Cardiac muscle cell (in vitro differentiated cells and primary cell): ENCODE data around the gene RSPO3. TPM values are rescaled to one million over a fixed set of nuclear protein-coding genes. Genes with fewer than 3 reads are reported as not detected.

Experiments
- DNase-seq, 2 donors: peaks; one replicate each; pipeline versions ENCODE4 v3.0.0 to v3.0.0-alpha.2; 2010 to 2017; ENCODE audit warnings: low read depth in 1 of 2, low spot score in 1 of 2
- H3K27ac ChIP-seq: fragments of 200-600 bp; sonication (generic); 2 replicates; pipeline ENCODE4 v1.5.1; 2016
- H3K27me3 ChIP-seq: fragments of 200-600 bp; sonication (generic); 2 replicates; pipeline ENCODE4 v1.6.0; 2016; ENCODE audit warnings: control low read depth
- H3K36me3 ChIP-seq: fragments of 200-600 bp; sonication (generic); 2 replicates; pipeline ENCODE4 v1.5.1; 2016; ENCODE audit warnings: control low read depth
- H3K4me1 ChIP-seq: fragments of 200-600 bp; sonication (generic); 2 replicates; pipeline ENCODE4 v1.8.1; 2017; ENCODE audit warnings: low read depth, mild to moderate bottlenecking, mixed run types
- H3K4me3 ChIP-seq: fragments of 200-600 bp; sonication (generic); 2 replicates; pipeline ENCODE4 v1.5.1; 2016; ENCODE audit warnings: mild to moderate bottlenecking
- H3K9me3 ChIP-seq: fragments of 200-600 bp; sonication (generic); 2 replicates; pipeline ENCODE4 v1.5.1; 2017; ENCODE audit warnings: low read depth, mild to moderate bottlenecking, control low read depth
- polyA plus RNA-seq: library from polyadenylated mRNA; unstranded; fragments of >200 nt; fragmentation: Nextera tagmentation; extraction: Ambion mirVana; gene quantifications from 2 replicates; pipeline ENCODE4 v1.2.1, GENCODE V29; 2016
- total RNA-seq: library from RNA; depleted of rRNA; stranded (reverse); fragments of >200 nt; gene quantifications from 2 replicates; pipeline ENCODE4 v1.2.3, GENCODE V29; 2016
- TF ChIP-seq, protein P1 (sequence below): IDR thresholded peaks from 2 replicates; pipeline ENCODE4 v1.5.1; 2012; ENCODE audit warnings: low read depth, mild to moderate bottlenecking, low read length

The RSPO3 gene
- total and polyA plus RNA-seq, 2 experiments from 2014 or later, result 88.0 to 170 TPM

DNA sequence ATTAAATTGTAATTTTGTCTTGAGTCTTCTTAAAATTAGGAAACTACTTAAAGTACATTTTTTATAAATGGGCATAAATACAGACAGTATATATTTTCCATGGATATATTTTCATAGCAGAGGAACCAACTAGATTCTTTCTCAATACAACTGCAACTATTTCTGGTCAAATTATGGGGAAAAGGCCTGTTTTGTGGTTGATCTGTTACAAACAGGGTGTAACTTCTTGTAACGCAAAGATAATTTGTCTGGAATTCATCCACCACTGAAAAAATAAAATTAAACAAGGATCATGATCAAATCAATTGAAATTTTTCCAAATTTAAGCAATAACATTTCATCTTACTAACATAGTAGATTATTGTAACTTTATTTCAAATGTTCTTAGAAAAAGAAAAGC, 81.0 kb downstream of the RSPO3 start:
- no peak for DNase-seq
- TF ChIP-seq, protein P1, sequence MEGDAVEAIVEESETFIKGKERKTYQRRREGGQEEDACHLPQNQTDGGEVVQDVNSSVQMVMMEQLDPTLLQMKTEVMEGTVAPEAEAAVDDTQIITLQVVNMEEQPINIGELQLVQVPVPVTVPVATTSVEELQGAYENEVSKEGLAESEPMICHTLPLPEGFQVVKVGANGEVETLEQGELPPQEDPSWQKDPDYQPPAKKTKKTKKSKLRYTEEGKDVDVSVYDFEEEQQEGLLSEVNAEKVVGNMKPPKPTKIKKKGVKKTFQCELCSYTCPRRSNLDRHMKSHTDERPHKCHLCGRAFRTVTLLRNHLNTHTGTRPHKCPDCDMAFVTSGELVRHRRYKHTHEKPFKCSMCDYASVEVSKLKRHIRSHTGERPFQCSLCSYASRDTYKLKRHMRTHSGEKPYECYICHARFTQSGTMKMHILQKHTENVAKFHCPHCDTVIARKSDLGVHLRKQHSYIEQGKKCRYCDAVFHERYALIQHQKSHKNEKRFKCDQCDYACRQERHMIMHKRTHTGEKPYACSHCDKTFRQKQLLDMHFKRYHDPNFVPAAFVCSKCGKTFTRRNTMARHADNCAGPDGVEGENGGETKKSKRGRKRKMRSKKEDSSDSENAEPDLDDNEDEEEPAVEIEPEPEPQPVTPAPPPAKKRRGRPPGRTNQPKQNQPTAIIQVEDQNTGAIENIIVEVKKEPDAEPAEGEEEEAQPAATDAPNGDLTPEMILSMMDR, result no peak
- Histone ChIP-seq H3K36me3 (peaks cover 11% of the 10 kb centered on the region), H3K4me1 (peaks cover 1% of the 10 kb centered on the region), H3K9me3 (no peaks in the 10 kb centered on the region), H3K27me3 (no peaks in the 10 kb centered on the region), H3K27ac (no peak overlapping the region), H3K4me3 (no peak overlapping the region)

DNA sequence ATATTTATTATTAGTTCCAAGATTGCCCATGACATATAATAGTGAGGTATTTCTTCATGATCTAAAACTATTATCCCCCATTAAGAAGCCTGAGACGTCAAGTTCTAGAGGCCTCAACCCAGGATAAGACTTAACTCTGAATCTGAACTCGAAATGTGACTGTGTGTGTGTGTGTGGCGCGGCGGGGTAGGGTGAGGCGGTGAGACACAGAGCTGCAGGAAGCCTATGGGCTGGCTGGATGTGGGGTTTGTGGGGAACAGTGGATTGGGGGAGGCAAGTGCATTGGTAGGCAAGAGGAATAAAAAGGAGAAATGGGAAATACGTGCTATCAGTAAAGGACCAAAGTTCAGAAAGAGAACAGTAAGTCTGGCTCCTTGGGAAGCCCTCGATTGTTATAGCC, 81.6 kb downstream of the RSPO3 start:
- no peak for DNase-seq
- H3K4me3 ChIP-seq, result no peak overlapping the region
- H3K27ac ChIP-seq, result peak overlapping the region; percentile 11

DNA sequence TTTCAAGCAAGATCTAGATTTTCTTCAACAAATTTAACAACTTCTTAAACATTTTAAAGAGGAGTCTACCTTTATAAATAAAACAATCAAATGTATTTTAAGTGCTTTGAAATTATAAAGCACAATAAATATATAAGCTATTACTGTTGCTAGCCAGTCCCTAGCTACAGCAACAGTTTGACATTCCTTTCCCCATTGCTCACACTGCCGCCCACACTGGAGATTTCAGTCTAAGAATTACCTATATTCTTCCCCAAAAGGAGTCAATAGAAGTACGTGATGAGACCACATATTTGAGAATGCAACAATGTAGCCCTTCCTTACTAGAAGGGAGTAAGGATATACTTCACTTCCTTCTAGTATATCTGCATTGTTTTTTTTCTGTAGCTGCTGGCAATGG, 82.8 kb downstream of the RSPO3 start:
- Histone ChIP-seq H3K27me3 (no peaks in the 10 kb centered on the region), H3K9me3 (no peaks in the 10 kb centered on the region), H3K36me3 (peaks cover 11% of the 10 kb centered on the region), H3K4me3 (no peak overlapping the region), H3K27ac (no peak overlapping the region), H3K4me1 (peaks cover 5% of the 10 kb centered on the region)
- peak in 1 of 2 donors; percentile 54 for DNase-seq
- TF ChIP-seq, protein P1, result no peak

More for the DNA sequence above, 81.6 kb downstream of the RSPO3 start:
- Histone ChIP-seq H3K4me1 (peaks cover 5% of the 10 kb centered on the region), H3K9me3 (no peaks in the 10 kb centered on the region), H3K36me3 (peaks cover 11% of the 10 kb centered on the region), H3K27me3 (no peaks in the 10 kb centered on the region)
- TF ChIP-seq, protein P1, result no peak

DNA sequence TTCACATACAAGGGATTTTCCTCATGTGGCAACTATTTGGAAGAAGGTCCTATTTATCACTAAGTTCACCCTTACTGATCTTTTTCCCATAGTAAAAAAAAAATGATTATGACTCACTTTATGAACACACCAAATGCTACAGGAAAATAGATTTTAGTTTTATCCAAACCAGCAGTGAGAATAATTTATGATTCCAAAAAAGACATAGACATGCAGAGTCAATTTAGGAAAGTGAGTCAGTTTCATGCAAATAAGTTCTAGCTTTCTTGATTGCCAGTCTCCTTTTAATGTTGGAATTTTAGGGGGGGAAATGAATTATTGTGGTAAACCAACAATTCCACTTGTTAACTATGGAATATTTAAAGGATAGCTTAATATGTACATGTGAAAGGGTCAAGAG, 84.2 kb downstream of the RSPO3 start:
- Histone ChIP-seq H3K4me1 (peaks cover 5% of the 10 kb centered on the region), H3K27ac (no peak overlapping the region), H3K27me3 (no peaks in the 10 kb centered on the region), H3K9me3 (no peaks in the 10 kb centered on the region), H3K36me3 (peaks cover 7% of the 10 kb centered on the region), H3K4me3 (no peak overlapping the region)
- no peak for DNase-seq
- TF ChIP-seq, protein P1, result no peak

DNA sequence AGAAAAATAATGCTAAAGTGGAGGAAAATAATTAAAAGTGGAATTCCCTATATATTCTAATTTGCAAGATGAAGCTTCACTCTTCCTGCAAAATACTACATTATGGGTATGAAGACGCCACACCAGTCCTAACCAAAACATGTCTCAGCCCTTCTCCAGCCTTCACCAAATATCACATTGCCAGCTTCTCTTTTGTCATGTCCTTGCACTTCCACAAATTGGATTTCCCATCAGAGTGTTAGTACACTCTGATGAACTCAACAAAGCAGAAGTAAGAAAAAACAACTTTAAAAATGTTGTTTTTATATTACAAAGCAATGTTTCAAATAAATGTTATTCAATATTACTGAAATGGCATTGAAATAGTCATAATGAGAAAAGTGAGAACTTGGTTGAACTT, 85.8 kb downstream of the RSPO3 start:
- TF ChIP-seq, protein P1, result no peak
- H3K4me3 ChIP-seq, result no peak overlapping the region
- no peaks in the 10 kb centered on the region for H3K36me3 ChIP-seq
- no peaks in the 10 kb centered on the region for H3K9me3 ChIP-seq
- H3K4me1 ChIP-seq, result peaks cover 5% of the 10 kb centered on the region
- H3K27ac ChIP-seq, result no peak overlapping the region
- H3K27me3 ChIP-seq, result no peaks in the 10 kb centered on the region
- no peak for DNase-seq

DNA sequence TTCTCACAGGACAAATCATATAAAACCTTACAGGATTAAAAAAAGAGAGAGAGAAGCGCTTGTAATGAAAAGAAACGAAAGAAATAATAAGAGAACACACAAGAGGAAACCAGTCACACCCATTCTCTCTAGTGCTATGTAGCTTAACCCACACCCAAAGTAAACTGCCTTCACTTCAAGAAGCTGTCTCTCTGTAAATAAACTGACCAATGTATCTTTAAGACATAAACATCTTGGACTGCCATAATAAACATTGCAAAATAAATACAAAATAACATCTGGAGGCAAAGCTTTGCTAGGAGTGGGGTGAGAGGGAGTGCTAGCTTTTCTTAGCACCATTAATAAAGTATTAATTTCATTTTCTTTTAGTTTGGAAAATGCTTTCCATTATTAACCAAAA, 86.6 kb downstream of the RSPO3 start:
- no peak overlapping the region for H3K4me3 ChIP-seq
- H3K27me3 ChIP-seq, result no peaks in the 10 kb centered on the region
- DNase-seq, result no peak
- peaks cover 10% of the 10 kb centered on the region for H3K4me1 ChIP-seq
- no peak overlapping the region for H3K27ac ChIP-seq
- no peaks in the 10 kb centered on the region for H3K36me3 ChIP-seq
- TF ChIP-seq, protein P1, result no peak
- no peaks in the 10 kb centered on the region for H3K9me3 ChIP-seq
